ENCODE measurements around the gene OSTM1. TPM values are rescaled to one million over a fixed set of nuclear protein-coding genes. Genes with fewer than 3 reads are reported as not detected.

Gene OSTM1, protein sequence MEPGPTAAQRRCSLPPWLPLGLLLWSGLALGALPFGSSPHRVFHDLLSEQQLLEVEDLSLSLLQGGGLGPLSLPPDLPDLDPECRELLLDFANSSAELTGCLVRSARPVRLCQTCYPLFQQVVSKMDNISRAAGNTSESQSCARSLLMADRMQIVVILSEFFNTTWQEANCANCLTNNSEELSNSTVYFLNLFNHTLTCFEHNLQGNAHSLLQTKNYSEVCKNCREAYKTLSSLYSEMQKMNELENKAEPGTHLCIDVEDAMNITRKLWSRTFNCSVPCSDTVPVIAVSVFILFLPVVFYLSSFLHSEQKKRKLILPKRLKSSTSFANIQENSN
- 63.6 and 109 TPM in 2 replicates for total RNA-seq

DNA sequence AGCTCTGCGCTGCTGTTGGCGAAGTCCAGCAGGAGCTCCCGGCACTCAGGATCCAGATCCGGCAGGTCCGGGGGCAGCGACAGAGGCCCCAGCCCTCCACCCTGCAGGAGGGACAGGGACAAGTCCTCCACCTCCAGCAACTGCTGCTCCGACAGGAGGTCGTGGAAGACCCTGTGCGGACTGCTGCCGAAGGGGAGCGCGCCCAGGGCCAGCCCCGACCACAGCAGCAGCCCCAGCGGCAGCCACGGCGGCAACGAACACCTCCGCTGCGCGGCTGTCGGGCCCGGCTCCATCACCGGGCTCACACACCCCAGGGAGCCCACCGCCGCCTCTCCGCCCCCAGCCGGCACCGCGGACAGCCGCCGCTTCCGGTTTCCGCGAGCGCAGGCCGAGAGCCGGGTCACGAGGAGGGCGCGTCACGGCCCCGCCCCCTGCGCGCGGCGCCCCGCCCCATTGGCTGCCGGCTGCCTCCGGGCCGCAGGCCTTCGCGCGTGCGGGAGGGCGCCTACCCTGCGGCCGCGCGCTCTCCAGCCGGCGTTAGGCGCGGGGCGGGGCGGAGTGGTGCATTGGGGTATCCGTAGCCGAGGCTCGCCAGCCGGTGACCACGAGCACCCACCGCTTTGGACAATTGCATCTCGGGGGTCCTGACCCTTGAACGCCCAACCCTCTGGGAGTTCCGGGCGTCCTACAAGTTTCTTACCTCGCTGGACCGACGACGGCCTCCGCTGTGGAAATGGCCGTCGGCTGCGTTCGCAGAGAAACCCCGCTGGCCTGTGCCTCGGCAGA, at the start of gene OSTM1:
TSS of gene OSTM1 (minus strand) at position 383 of the 786 bp plus-strand sequence. CDS start at position 293, 90 bp downstream.

Other genes with a start within 250 kb of the OSTM1 start
- gene SEC63, start 116.5 kb downstream of the OSTM1 start, total RNA-seq = 33.1 and 45.7 TPM in 2 replicates
- gene NR2E1, start 91.3 kb upstream of the OSTM1 start, total RNA-seq = not detected in 2 replicates
- 155 and 207 TPM in 2 replicates for gene SNX3, start 186.3 kb upstream of the OSTM1 start, total RNA-seq
- 3.9 and 4.6 TPM in 2 replicates for gene AFG1L, start 220.3 kb upstream of the OSTM1 start, total RNA-seq

Measured in smooth muscle cell of the pulmonary artery (primary cell).